Measurements from ENCODE around the gene PLPPR2.
"Not testable (repeated sequence)": the region's sequence is repeated elsewhere in the genome, so short reads cannot be mapped to it uniquely, and the experiment has no call there.

PLPPR2 gene

DNA sequence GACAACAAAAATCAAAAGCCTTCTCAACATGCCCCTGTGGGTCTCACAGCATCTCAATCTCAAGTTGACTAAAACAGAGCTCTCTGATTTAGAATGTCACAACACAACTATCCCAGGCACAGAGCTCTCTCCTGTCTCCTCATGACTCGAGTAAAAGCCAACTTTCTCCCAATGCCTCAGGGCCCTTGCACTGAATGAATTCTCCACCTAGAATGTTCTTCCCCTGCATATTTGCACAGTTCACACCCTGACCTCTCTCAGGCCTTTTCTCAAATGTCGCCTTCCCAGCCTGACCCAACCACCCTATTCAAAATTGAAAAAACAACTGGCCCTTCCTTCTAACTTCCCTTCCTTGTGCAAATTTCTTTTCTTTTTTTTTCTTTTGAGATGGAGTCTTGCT is 15.5 kb downstream of the PLPPR2 start:
- DNase-seq (ENCODE audit: low read depth in 2 of 3, low spot score in 1 of 3) = no peak

DNA sequence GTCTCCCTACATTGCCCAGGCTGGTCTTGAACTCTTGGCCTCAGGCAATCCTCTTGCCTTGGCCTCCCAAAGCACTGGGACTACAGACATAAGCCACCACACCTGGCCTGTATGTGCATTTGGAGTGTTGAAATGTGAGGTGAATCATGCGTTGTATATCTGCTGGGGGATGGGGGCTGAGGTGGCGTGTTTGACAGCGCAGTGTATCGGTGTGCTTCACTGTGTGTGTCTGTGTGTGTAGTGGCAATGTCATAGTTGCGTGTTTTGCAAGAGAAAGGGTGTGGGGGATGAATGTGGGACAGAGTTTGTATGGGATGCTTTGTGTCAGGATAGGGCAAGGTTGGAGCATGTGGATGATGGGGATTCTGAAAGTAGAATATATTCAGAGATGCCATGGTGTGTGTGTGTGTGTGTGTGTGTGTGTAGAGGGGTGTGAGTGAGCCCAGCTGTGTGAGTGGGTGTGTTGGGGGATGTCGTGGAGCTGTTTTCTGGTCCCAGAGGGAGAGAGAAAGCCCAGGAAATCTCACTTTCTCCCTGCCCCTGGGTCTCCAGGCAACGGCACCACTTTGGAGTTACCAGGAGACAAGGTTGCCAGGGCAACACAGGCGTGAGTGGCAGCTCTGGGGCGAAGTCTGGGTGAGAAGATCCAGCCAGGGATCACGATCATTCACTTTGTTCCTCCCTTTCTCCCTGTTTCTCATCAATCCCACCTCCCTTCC is 18.1 kb downstream of the PLPPR2 start:
- DNase-seq (ENCODE audit: low read depth in 2 of 3, low spot score in 1 of 3) = no peak

DNA sequence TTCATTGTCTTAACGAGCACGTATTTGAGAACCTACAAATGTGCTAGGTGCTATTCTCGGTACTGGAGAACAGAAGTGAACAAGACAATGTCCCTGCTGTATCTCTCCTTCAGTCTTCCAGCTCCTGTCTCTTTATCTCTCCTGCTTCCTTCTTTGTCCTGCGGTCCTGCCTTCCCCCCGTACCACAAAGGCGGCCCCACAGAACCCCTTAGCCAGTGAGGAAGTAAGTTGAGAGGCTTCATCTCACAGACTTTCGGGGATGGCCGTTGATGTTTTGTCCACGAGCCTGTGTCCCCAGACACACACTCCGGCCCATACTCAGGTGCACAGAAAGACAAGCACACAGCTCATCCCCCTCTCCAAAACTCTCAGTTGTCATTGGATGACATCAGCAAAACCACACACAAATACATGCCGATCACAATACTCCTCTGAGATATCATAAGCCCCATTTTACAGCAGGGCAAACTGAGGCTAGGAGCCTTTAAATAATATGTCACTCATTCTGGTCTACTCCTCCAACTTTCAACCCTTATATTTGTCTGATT is 18.7 kb downstream of the PLPPR2 start:
- DNase-seq (ENCODE audit: low read depth in 2 of 3, low spot score in 1 of 3) = no peak

DNA sequence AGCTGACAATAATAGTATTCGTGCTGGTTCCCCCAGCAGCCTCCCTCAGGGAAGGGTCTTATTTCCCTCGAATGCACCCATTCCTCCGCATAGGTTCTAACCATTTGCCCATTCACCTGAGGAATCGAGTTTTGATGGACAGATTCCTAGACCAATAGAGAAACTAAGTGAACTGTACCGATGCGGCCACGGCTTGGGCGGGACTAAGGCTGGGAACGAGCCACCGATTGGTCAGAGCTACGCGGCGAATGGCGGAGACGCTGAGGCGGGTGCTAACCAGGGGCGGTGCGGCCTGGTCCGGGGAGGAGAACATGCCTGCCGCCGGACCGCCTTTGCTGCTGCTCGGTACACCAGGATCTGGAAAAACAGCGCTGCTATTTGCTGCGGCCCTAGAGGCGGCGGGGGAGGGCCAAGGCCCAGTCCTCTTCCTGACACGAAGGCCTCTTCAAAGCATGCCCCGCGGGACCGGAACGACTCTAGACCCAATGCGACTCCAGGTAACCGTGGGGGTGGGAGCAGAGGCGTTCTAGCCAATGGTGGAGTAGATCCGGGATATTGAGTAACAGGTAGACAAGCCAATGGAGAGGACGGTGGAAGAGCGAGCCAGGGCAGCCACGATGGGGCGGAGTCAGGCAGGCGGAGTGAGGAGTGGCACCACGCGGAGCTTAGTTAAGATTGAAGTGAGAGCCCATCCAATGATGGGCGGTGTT is 19.4 kb downstream of the PLPPR2 start, which contains the start of gene SWSAP1:
Gene SWSAP1, plus strand, starts transcription at position 234 of the 710 bp plus-strand sequence. Its CDS starts 15 bp downstream, at position 249.
- DNase-seq (ENCODE audit: low read depth in 2 of 3, low spot score in 1 of 3) = peak; percentile 93 to 95 (median 94)

DNA sequence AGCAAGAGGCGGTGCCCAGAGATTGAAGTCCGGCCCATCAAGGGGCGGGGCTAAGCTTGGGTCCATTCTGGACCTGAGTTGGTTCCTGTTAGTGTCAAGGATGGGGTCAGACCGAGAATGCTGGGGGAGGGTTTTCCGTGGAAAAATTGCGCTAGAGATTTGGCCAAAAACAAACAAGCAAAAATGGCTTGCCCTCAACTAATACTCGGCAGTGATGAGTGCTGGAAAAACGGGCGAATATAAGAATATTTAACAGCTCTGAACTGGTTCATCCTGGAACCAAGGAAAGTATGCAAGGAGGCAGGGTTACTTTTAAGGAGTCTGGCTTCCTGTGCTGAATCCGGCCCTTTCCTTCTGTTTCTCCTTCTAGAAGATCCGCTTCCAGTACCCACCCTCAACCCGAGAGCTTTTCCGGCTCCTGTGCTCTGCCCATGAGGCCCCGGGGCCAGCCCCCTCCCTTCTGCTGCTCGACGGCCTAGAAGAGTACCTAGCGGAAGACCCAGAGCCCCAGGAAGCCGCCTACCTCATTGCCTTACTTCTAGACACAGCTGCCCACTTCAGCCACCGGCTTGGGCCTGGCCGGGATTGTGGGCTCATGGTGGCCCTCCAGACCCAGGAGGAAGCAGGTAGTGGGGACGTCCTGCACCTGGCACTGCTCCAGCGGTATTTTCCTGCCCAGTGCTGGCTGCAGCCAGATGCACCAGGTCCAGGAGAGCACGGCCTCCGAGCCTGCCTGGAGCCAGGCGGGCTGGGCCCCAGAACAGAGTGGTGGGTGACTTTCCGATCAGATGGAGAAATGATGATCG is 20.1 kb downstream of the PLPPR2 start:
- DNase-seq (ENCODE audit: low read depth in 2 of 3, low spot score in 1 of 3) = peak; percentile 53 to 59 (median 55)

DNA sequence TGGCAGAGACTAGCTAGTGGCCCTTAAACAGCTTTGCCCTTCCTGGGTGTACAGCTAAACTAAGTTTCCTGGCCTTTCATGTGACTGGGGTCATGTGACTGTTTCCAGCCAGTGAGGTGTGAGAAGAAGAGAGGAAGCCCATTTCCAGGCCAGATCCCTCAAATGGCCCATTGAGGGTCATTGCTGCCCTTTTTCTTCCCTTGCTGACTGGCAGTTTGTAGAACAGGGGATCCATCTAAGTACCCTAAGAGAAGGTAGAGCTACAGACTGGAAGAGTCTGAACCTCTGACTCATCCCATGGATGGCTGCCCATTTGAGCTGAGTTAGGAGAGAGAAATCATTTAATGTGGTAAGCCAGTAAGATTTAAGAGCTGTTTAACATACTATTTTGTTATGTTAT is 22.0 kb downstream of the PLPPR2 start:
- DNase-seq (ENCODE audit: low read depth in 2 of 3, low spot score in 1 of 3) = no peak

DNA sequence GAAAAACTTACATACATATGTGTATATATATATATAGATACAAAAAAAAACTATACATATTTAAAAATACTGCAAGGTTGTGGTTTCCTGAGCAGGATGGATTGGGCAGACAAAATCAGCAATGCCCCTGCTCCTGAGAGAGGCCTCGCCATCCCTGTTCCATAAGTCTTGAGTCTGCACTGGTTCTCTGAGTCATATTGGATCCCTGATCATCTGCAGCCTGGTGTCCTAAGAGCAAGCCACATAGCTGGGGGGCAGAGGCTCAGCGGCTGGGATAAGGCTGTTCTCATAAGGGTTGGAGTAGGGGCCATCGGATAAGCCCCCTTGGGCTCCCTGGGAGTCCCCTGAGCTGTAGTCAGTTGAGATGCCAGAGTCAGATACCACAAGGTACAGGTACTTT is 22.5 kb downstream of the PLPPR2 start:
- DNase-seq (ENCODE audit: low read depth in 2 of 3, low spot score in 1 of 3) = no peak

DNA sequence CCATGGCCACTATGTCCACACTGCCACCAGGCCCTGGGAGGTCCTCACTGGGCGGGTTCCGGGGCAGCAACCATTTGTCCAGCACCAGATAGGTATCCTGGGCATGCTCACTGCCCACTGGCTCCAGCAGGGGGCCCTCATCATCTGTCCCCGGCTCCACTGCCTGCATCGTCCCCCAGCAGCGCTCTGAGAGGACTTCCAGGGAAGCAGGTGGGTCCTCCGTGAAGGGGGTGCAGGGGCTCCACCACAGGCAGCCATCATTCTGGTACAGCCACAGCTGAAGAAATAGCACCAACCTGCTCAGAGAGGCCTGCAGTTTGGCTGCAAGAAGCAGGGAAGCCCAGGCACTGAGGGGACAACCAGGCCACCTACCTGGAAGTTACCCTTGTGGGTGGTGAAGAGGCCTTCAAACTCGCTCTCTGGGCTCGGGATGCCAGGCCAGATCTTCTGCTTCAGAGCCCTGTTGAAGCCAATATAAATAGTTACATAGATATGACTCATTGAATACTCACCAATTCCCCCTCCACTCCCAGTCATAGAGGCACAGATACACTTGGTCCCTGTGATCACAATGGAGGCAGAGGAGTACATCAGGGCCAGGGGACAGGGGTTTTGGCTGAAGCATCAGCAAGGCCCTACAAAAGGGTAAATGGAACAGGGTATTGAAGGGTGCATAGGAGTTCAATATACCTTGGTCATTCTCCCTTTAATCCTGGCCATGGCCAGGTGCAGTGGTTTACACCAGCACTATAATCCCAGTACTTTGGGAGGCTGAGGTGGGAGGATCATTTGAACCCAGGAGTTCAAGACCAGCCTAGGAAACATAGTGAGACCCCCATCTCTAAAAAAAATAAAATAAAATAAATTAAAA is 23.3 kb downstream of the PLPPR2 start:
- no peak for DNase-seq (ENCODE audit: low read depth in 2 of 3, low spot score in 1 of 3)

DNA sequence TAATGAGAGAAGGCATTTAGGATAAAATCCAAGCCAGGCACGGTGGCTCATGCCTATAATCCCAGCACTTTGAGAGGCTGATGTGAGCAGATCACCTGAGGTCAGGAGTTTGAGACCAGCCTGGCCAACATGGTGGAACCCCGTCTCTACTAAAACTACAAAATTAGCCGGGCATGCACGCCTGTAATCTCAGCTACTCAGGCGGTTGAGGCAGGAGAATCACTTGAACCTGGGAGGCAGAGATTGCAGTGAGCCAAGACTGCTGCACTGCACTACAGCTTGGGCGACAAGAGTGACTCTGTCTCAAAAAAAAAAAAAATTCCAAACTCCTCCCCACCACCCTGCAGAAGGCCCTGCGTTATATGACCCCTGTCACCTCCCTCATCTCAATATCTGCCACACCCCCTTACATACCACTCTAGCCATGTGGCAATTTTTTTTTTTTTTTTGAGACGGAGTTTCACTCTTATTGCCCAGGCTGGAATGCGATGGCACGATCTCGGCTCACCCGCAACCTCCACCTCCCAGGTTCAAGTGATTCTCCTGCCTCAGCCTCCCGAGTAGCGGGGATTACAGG is 24.1 kb downstream of the PLPPR2 start:
- DNase-seq (ENCODE audit: low read depth in 2 of 3, low spot score in 1 of 3) = not testable (repeated sequence)

DNA sequence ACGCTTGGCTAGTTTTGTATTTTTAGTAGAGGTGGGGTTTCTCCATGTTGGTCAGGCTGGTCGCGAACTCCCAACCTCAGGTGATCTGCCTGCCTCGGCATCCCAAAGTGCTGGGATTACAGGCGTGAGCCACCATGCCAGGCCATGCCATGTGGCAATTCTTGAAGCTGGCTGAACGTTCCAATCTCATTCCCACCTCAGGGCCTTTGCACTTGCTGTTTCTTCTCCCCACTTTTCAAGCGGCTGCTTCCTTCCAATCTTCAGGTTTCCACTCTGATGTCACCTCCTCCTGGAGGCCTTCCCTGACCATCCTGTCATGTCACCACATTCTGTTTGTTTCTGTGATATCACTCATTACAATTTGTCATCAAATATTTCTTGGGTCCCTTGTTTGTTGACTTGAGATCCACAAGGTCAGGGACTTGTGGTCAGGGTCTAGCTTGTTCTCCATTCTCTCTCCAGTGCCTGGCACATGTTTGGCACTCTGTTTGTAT is 24.7 kb downstream of the PLPPR2 start:
- no peak for DNase-seq (ENCODE audit: low read depth in 2 of 3, low spot score in 1 of 3)

DNA sequence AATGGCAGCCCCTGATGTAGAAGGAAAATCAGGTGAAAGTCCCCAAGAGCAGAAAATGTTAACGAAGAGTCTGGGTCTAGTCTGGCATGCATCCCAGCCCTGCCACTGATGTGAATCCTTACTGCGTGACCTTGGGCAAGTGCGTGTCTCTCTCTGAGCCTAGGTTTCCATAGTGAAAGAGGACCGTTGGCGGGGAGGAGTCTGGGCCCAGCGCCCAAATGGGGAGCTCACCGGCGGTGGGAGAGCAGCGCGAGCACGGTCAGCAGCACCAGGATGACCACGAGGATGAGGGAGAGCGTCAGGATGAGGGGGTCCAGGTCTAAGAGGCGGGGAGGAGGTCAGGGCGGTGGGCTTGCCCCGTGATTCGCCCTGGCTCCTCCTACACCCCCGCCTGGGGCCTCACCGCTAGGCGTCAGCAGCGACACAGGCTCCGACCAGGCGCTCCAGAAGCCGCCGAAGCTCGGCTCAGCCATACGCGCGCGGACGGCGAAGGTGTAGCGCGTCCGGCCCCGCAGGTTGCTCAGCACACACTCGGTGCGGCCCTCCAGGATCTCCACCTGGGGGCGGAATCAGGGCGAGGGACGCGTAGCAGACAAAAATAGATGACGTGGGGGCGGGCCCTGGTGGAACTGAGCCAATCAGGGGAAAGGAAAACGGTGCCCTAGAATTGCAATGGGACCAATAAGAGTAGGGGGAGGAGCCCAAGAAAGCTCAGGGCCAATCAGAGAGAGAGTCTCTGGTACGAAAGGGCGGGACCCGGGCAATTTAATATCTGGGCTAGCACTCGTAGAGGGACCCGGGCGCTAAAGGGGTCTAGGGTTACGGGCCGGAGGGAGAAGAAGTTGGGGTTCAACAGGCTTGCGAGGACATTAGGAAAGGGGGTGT is 25.7 kb downstream of the PLPPR2 start:
- DNase-seq (ENCODE audit: low read depth in 2 of 3, low spot score in 1 of 3) = peak; percentile 93 to 95 (median 93)

DNA sequence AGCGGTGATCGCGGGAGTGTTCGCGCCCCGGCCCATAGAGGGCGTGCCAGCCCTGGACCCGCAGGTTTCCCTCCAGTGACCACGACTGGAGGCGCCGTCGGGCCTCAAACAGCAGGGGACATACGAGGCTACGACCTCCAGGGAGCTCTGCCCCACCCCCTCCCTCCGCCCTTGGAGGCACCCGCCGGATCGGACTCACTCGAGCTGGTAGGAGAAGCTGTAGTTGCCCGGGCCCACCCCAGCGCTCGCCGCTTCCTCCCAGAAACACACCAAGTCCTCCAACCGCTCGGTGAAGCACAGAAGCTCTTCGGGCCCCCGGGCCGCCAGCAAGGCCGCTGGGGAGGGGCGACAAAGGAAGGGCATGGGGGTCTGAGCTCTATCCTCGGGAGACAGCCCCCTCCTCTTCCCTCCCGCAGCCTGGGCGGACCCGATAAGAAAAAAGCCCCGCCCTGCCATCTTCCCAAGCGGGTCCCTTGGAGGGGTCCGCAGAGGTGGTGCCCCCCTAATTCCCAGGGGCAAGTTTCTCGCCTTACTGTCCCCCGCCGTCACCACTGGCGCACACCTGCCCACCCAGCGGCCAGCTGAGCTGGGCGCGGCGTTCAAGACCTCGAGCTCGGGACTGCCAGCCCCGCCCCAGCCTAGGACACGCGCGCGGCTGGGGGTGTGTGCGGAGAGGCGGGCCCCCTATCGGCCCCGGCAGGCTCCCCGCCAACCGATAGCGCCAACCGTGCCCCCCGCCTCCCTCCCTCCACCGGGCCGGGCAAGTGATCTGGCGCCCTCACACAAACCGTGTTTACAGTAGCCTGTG is 27.9 kb downstream of the PLPPR2 start:
- DNase-seq (ENCODE audit: low read depth in 2 of 3, low spot score in 1 of 3) = peak in 2 of 3 donors; percentile 24 to 46

DNA sequence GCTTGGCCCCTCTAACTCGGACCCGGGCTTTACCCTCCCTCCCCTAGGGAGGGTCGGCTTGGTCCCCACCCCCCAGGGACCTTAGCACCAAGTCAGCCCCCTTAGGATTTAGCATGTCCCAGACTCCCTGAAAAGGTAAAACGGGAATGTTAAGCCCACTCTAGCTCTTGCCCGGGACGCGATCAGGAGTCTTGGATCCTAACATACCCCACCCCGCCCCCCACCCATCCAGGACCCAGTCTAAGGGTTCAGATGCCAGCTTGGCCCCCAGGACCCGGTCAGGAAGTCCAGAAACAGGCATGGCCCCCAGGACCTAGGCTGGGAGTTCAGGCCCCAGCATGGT is 28.4 kb downstream of the PLPPR2 start:
- DNase-seq (ENCODE audit: low read depth in 2 of 3, low spot score in 1 of 3) = no peak

DNA sequence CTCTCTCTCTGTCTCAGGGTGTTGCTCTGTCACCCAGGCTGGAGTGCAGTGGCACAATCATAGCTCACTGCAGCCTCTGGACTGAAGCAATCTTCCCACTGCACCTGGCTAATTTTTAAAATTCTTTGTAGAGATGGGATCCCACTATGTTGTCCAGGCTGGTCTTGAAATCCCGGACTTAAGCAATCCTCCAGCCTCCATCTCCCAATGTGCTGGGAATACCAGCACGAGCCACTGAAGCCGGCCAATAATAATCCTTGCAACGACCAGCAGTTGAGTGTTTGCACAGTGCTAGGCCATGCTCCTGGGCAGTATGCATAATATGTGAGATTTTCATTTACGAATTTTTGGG is 29.5 kb downstream of the PLPPR2 start:
- no peak for DNase-seq (ENCODE audit: low read depth in 2 of 3, low spot score in 1 of 3)

DNA sequence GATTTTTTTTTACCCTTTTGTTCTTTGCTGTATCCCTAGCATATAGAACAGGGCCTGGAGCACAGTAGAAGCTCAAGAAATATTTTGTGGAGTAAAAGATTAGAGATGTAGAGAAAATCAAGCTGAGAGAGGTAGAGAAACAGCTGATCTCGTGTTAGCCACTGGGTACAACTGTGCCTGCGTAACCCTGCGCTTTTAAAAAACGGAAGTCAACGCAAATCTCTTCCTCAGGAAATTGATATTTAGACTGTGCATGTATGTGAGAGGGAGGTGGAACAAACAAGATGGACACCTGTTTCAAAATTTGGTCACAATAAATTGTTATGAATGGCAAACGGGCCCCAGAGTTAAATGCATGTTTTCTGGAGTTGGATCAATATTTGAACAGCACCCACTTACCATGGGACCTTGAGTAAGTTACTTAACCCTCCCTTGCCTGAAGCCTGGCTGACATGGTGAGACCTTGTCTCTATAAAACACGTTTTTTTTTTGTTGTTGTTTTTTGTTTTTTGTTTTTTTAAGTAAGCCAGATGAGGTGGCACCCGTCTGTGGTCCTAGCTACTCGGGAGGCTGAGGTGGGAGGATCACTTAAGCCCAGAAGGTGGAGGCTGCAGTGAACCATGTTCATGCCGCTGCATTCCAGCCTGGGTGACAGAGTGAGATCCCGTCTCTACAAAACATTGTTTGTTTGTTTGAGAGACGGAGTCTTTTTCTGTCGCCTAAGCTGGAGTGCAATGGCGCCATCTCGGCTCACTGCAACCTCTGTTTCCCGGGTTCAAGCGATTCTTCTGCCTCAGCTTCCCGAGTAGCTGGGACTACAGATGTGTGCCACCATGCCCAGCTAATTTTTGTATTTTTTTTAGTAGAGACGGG is 32.2 kb downstream of the PLPPR2 start:
- no peak for DNase-seq (ENCODE audit: low read depth in 2 of 3, low spot score in 1 of 3)

DNA sequence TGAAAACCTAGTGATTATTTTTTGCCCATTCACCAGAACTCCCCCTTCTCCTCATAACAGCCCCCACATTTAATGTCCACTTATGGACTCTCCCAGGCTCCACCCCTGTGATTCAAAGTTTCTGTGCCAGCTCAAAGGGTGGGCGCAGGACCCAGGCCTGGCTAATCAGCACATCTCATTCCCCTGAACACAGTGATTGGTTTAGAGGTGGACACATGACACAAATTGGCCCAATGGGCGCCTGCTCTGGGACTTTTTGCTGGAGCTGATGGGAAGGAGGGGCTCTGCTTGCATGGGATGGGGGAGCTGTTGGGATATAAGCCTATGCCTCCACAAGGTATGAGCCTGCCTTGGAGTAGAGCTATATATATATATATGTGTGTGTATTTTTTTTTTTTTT is 35.1 kb downstream of the PLPPR2 start:
- DNase-seq (ENCODE audit: low read depth in 2 of 3, low spot score in 1 of 3) = no peak

DNA sequence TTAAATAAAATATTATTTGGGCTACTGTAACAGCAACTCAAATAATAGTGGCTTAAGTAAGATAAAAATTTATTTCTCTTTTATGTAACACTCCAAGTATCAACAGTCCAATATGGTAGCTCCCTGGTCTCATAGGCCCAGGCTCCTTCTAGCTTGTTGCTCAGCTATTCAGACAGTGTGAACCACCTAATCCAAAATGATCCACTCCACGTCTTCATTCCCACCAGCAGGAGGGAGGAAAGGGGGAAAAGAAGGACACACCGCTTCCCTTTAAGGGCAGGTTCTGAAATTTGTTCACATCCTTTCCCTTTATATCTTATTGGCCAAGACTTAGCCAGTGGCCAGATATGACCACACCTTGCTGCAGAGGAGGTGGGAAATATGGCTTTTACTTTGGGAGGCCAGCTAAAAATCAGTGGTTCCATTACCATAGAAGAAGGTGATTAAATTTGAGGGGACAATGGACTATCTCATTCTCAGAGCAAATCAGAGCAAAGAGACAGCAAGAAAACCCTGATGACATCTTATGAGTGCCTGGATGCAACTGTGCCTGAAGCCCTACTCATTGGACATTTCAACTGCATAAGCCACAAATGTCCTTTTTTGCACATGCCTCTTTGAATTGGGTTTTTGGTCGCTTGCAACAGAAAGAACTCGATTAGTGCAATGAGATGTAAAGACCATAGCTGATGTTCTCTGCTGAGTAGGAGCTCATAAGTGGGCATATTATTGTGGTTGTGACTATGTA is 35.9 kb downstream of the PLPPR2 start:
- DNase-seq (ENCODE audit: low read depth in 2 of 3, low spot score in 1 of 3) = no peak
